Activated B cell treated with CpG ODN at 0.5 μM for 24 hours (primary cell): ENCODE data around the gene MAPK13. TPM values are rescaled to one million over a fixed set of nuclear protein-coding genes. Genes with fewer than 3 reads are reported as not detected.

Source experiments
- ATAC-seq: fragments of 200-7000 bp; cut with Tn5 transposase; one replicate; pipeline ENCODE4 v1.10.0; 2021; ENCODE audit warnings: low read depth, mild to moderate bottlenecking, moderate library complexity
- CTCF ChIA-PET: fragments of 350-600 bp; sonication (Branson Sonifier 250); formaldehyde crosslinking; loops from one replicate; lab custom pipeline; 2021; ENCODE audit warnings: antibody characterized with exemption; lab: Charles Lee
- POLR2A ChIA-PET: fragments of 350-600 bp; sonication (Branson Sonifier 250); formaldehyde crosslinking; loops from one replicate; lab custom pipeline; 2021; ENCODE audit warnings: antibody characterized with exemption; lab: Charles Lee
- DNase-seq: peaks from one replicate; pipeline ENCODE4 v3.0.0; 2022
- H3K27ac Mint-ChIP-seq: one replicate; pipeline ENCODE4 v1.8.0; 2020; ENCODE audit warnings: mixed read lengths
- H3K27me3 Mint-ChIP-seq: one replicate; pipeline ENCODE4 v1.8.0; 2021; ENCODE audit warnings: mixed read lengths
- H3K36me3 Mint-ChIP-seq: one replicate; pipeline ENCODE4 v1.8.0; 2021; ENCODE audit warnings: low read depth, mixed read lengths
- H3K4me1 Mint-ChIP-seq: one replicate; pipeline ENCODE4 v1.8.0; 2021; ENCODE audit warnings: mixed read lengths
- H3K4me3 Mint-ChIP-seq: one replicate; pipeline ENCODE4 v1.8.0; 2020; ENCODE audit warnings: mild to moderate bottlenecking, mixed read lengths
- H3K9me3 Mint-ChIP-seq: one replicate; pipeline ENCODE4 v1.8.0; 2020; ENCODE audit warnings: mixed read lengths
- intact Hi-C: fragments of 100-400 bp; cut with micrococcal nuclease; formaldehyde crosslinking; loops from one replicate; pipeline ENCODE4 v1.15.1; 2024
- total RNA-seq: library from RNA; stranded (reverse); gene quantifications from 2 replicates; pipeline ENCODE4 v1.2.3, GENCODE V29; 2022
- TF ChIP-seq, protein P1 (sequence below): fragments of 200-600 bp; IDR thresholded peaks from one replicate; pipeline ENCODE4 v1.8.0; 2022; ENCODE audit warnings: antibody characterized with exemption, mild to moderate bottlenecking

MAPK13 gene
- total RNA-seq, 1 donor from 2014 or later: 22.7 TPM

DNA sequence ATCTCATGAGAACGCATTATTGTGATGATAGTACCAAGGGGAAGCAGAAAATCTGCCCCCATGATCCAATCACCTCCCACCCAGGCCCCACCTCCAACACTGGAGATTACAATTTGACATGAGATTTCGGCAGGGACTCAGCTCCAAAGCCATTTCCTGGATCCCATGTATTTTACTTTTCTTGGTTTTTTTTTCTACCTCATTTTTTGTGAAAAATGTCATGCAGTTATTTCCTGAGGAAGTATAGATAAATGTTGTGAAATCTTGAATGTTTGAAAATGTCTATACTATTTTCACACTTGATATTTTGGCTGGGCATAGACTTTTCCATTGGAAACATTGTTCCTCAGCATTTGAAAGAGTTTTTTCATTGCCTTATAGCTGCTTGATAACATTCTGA lies 57.1 kb downstream of the MAPK13 start:
- intact Hi-C loops: no loop called here
- DNase-seq: no peak
- H3K27ac Mint-ChIP-seq: no peak overlapping the region
- H3K9me3 Mint-ChIP-seq: peaks cover 4% of the 10 kb centered on the region
- peaks cover 3% of the 10 kb centered on the region for H3K36me3 Mint-ChIP-seq
- POLR2A ChIA-PET: no interaction called here
- CTCF ChIA-PET: no interaction called here
- H3K4me1 Mint-ChIP-seq: no peaks in the 10 kb centered on the region
- TF ChIP-seq, protein P1, sequence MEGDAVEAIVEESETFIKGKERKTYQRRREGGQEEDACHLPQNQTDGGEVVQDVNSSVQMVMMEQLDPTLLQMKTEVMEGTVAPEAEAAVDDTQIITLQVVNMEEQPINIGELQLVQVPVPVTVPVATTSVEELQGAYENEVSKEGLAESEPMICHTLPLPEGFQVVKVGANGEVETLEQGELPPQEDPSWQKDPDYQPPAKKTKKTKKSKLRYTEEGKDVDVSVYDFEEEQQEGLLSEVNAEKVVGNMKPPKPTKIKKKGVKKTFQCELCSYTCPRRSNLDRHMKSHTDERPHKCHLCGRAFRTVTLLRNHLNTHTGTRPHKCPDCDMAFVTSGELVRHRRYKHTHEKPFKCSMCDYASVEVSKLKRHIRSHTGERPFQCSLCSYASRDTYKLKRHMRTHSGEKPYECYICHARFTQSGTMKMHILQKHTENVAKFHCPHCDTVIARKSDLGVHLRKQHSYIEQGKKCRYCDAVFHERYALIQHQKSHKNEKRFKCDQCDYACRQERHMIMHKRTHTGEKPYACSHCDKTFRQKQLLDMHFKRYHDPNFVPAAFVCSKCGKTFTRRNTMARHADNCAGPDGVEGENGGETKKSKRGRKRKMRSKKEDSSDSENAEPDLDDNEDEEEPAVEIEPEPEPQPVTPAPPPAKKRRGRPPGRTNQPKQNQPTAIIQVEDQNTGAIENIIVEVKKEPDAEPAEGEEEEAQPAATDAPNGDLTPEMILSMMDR: no peak
- H3K27me3 Mint-ChIP-seq: no peaks in the 10 kb centered on the region
- H3K4me3 Mint-ChIP-seq: no peak overlapping the region
- ATAC-seq: no peak

Other genes starting within 250 kb of the MAPK13 start
- 49.6 and 51.5 TPM in 2 replicates for gene SRPK1, start 209.4 kb upstream of the MAPK13 start, total RNA-seq
- gene SLC26A8, start 105.9 kb upstream of the MAPK13 start, total RNA-seq: not detected in 2 replicates
- 39.7 and 45.4 TPM in 2 replicates for gene MAPK14, start 102.7 kb upstream of the MAPK13 start, total RNA-seq
- gene BRPF3, start 66.2 kb downstream of the MAPK13 start, total RNA-seq: 29.2 and 36.5 TPM in 2 replicates
- gene PNPLA1, start 139.5 kb downstream of the MAPK13 start, total RNA-seq: not detected in 2 replicates
- gene BNIP5, start 206.4 kb downstream of the MAPK13 start, total RNA-seq: 0.10 and 0.11 TPM in 2 replicates